Stimulated activated CD4-positive, alpha-beta T cell treated with anti-CD3 and anti-CD28 coated beads, Interleukin-2, amount 100 ng/mL, for 4 hours (primary cell): ENCODE data around the gene LIPE.

Source experiments
- DNase-seq: peaks from one replicate; pipeline ENCODE4 v3.0.0-alpha.2; 2020; ENCODE audit warnings: low read depth

Gene LIPE

DNA sequence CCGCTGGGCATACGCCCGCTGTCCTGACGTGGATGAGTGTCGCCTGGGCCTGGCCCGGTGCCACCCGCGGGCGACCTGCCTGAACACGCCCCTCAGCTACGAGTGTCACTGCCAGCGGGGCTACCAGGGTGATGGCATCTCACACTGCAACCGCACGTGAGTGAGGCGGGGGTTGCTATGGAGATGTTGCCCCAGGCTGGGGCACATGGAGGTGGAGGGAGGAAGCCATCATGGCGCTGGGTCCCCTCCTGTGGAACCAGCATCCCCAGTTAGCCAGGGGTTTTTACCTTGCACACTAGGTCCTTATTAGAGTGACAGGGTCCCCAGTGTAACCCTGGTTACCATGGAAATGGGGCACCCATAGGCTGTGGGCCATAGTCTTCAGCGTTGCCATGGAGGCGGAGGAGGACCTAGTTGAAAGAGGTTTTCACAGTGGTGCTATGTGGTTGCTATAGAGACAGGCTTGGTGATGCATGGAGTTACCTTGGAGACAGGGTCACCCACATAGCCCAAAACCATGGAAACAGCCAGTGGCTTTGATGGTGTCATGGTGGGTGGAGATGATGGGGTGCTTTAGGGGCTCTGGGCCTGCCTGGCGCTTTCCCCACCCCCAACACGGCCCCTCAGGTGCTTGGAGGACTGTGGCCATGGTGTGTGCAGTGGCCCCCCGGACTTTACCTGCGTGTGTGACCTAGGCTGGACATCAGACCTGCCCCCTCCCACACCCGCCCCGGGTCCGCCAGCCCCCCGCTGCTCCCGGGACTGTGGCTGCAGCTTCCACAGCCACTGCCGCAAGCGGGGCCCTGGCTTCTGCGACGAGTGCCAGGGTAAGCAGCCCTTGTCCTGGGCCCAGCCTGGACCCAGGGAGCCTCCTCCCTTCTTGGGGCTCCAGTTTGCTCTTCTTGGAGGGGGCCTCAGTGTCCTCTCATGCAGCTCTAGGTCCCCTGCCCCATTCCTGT is 74.6 kb downstream of the LIPE start:
- no peak for DNase-seq
